ENCODE results near the gene SNTG2.
A peak's percentile ranks its signal among the peaks of the same experiment; 100 is the strongest.

The SNTG2 gene

GRCh38 chr2:1004398-1004797 is 53.7 kb downstream of the SNTG2 start:
- DNase-seq: peak; percentile 22

GRCh38 chr2:1010415-1010930 is 59.8 kb downstream of the SNTG2 start:
- no peak for DNase-seq

- DNase-seq: no peak
Measured at GRCh38 chr2:1011006-1011405, 60.4 kb downstream of the SNTG2 start.

- DNase-seq: no peak
Measured at GRCh38 chr2:1011985-1012384, 61.3 kb downstream of the SNTG2 start.

- no peak for DNase-seq
Measured at GRCh38 chr2:1014802-1015201, 64.2 kb downstream of the SNTG2 start.

GRCh38 chr2:1016500-1016899 is 65.9 kb downstream of the SNTG2 start:
- DNase-seq: no peak

GRCh38 chr2:1017827-1018226 is 67.2 kb downstream of the SNTG2 start:
- DNase-seq: no peak

GRCh38 chr2:1020206-1020605 is 69.6 kb downstream of the SNTG2 start:
- DNase-seq: no peak

GRCh38 chr2:1022178-1022577 is 71.5 kb downstream of the SNTG2 start:
- DNase-seq: no peak

- DNase-seq: peak; percentile 66
Measured at GRCh38 chr2:1024981-1025380, 74.3 kb downstream of the SNTG2 start.

GRCh38 chr2:1026141-1026540 is 75.5 kb downstream of the SNTG2 start:
- no peak for DNase-seq

- no peak for DNase-seq
Measured at GRCh38 chr2:1028831-1029230, 78.2 kb downstream of the SNTG2 start.

- DNase-seq: no peak
Measured at GRCh38 chr2:1032030-1032429, 81.4 kb downstream of the SNTG2 start.

GRCh38 chr2:1033069-1033468 is 82.4 kb downstream of the SNTG2 start:
- DNase-seq: no peak

- no peak for DNase-seq
Measured at GRCh38 chr2:1037066-1037465, 86.4 kb downstream of the SNTG2 start.

- no peak for DNase-seq
Measured at GRCh38 chr2:1039549-1039948, 88.9 kb downstream of the SNTG2 start.

- DNase-seq: no peak
Measured at GRCh38 chr2:1041012-1041805, 90.6 kb downstream of the SNTG2 start.

- DNase-seq: no peak
Measured at GRCh38 chr2:1045109-1045508, 94.5 kb downstream of the SNTG2 start.

- DNase-seq: no peak
Measured at GRCh38 chr2:1046067-1046466, 95.4 kb downstream of the SNTG2 start.

GRCh38 chr2:1047485-1047884 is 96.8 kb downstream of the SNTG2 start:
- peak; percentile 19 for DNase-seq

GRCh38 chr2:1049691-1050090 is 99.0 kb downstream of the SNTG2 start:
- peak; percentile 73 for DNase-seq

- DNase-seq: peak; percentile 63
Measured at GRCh38 chr2:1051075-1051474, 100.4 kb downstream of the SNTG2 start.

GRCh38 chr2:1052771-1053191 is 102.1 kb downstream of the SNTG2 start:
- DNase-seq: peak; percentile 74

GRCh38 chr2:1053786-1054185 is 103.1 kb downstream of the SNTG2 start:
- no peak for DNase-seq

GRCh38 chr2:1054399-1054798 is 103.8 kb downstream of the SNTG2 start:
- DNase-seq: no peak
